Stimulated activated CD8-positive, alpha-beta memory T cell treated with anti-CD3 and anti-CD28 coated beads, Interleukin-7, amount 100 ng/mL, for 48 hours (primary cell): Measurements from ENCODE around the gene THRB.
"Not testable (repeated sequence)": the region's sequence is repeated elsewhere in the genome, so short reads cannot be mapped to it uniquely, and the experiment has no call there.

Experiments
- DNase-seq, 2 donors: peaks; one replicate each; pipeline ENCODE4 v3.0.0-alpha.2; 2020; ENCODE audit warnings: low read depth in 1 of 2; ENCODE audit errors: extremely low read depth in 1 of 2

Gene THRB

DNA sequence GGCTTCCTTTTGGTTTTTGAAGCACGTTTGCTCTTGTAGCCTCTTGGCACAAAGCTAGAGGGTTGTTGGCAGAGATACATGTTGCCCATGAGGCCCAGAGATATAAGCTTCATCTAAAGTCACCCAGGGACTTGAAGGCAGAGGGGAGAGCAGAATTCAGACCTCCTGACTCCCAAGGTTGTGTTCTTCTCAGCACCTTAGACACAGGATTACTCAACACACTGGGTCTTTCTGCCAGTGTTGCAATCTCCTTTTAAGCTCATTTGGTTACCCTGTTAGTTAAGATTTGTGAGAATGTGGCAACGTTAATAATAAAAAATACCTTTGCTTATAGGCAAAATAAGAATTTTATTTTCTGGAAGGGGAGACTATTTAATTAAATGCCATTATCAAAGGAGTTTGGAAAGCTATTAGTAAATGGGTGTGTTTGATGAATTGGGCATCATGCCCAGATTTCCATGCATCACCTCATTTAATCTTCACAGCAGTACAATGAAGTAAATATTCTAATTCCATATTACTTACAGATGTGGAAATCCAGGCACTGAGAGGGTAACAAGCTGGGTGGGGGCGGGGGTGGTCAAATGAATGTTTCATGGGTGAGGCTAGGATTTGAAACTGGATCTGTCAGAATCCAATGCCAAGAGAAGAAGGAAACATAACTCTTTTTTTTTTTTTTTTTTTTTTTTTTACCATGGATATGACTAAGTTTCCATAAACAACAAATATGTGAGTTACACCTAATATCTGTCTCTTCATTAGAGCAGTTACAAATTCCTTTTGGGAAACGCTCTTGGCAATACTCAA is 366.2 kb downstream of the THRB start:
- DNase-seq = no peak

DNA sequence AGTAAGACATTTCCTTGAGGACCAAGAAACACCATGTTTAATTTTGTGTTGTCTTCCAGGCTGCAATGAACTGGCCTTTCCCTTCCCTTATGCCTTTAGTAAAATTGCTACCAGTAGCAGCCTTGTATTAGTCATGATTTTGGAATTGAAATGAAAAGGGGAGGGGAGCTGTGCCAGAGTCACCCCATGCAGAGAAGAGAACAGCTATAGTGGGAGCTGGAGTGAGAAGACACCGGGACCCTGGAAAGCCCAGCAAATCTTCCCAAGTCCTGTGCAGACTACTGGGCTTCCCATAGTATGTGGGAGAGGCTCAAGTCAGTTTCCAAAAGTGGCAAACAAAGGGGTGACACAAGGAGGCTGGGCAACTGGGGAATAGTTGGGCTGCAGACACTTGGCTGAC is 371.1 kb downstream of the THRB start:
- no peak for DNase-seq

DNA sequence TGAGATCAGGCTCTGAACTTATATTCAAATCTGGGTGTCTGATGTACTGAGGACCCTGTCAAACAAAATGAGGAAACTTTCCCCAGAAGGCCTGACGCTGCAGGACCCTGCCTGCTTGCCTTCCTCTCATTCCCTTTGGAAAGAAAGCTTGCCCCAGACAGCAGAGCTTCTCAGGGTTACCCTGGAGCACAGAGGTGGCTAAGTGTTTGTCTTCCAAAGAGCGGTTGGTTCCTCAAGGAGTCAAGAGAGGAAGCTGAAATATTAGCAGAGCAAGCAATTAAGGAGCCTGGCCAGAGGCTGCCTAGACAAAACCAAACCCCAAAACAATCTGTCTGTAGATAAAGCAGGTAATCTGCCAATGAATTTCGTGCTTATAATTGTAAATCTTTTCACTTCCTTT is 374.2 kb downstream of the THRB start:
- DNase-seq = no peak

DNA sequence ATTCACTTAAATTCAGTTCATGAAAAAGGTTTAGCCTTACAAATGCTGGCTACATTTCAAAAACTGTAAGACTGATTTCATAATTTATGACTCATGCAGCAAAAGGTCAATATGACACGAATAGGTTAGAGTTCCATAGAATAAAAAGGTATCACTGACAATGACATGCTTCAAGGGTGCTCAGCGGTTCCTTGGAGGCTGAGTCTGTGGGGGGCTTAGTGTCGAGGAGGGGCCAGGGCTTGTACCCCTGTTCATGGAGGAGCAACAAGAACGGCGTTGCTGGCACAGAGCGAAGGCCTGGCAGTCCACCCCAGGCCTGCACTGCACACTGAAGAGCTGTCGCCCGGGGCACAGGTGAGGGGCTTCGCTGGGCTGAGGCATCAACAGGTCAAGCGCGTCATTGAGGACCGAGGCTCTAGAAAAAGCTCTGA is 375.3 kb downstream of the THRB start:
- no peak for DNase-seq

DNA sequence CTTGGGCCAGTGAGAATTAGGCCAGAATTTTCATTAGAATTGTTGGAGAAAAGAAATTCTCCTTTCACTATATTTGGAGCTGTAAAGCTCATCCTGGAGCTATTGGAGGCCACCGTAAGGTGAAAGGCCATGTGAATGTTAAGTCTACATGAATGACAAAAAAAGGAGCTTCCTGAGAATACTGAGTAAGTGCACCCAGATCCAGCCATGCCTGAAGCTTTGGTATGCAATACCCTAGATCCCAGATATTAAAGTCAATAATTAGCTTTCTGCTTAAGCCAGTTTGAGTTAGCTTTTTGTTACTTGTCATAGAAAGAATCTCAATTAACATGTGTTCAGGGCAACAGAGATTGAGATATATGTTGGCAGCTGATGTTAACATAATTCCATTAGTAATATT is 377.1 kb downstream of the THRB start:
- no peak for DNase-seq

DNA sequence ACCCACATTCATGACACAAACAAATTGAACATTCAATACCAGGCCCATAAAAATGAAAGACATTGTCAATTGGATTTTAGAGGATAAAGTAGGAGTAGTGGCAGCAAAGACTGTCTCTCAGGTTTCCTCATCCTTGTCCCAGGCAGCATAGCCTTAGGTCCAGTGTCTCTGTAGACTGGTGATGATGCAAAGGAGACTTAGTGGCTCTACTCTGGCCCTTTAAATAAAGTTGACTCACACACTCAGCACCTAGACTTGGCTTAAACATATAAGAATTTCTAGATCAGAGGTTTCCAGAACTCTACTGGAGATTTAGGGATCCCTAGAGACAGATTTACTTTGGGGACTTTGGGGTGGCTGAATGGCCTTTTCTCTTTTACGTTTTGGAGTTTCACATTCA is 382.9 kb downstream of the THRB start:
- DNase-seq = no peak

DNA sequence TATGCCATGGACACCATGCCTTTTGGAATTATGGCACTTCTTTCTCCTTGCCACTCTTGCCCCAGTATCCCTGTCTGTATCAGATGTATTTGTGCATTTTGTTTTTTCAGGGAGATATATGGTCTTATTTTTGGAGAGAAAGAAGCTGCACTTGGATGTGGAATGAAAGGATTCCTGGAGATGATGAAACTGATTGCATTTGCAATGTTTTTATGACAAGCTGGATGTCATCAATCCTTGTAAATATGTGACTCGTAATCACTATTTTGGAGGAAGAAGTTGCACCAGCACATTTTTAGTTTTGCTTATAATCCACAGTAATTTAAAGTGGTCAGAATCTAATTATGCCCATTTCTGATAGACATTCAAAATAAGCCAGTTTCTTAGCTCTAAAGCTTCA is 384.6 kb downstream of the THRB start:
- no peak for DNase-seq

DNA sequence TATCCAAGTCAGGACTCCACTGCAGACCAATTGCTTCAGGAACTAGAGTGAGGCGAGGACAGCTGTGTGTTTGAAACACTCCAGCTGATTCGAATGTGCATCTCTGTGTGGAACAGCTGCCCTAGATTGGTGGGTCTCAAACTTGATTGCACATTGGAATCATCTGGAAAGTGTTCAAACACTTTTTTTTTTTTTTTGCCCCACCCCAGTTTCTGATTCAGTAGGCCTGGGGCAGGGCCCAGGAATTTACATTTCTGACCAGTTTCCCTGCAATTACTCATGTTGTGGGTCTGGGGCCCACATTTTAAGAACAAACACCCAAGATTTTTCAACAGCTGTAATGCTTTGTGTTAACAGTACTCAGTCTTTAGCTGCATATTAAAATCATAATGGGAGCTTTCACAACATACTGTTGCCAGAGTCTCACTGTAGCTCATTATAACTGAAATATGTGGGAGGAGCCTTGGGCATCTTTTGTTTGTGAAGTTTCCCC is 392.9 kb downstream of the THRB start:
- DNase-seq = no peak

DNA sequence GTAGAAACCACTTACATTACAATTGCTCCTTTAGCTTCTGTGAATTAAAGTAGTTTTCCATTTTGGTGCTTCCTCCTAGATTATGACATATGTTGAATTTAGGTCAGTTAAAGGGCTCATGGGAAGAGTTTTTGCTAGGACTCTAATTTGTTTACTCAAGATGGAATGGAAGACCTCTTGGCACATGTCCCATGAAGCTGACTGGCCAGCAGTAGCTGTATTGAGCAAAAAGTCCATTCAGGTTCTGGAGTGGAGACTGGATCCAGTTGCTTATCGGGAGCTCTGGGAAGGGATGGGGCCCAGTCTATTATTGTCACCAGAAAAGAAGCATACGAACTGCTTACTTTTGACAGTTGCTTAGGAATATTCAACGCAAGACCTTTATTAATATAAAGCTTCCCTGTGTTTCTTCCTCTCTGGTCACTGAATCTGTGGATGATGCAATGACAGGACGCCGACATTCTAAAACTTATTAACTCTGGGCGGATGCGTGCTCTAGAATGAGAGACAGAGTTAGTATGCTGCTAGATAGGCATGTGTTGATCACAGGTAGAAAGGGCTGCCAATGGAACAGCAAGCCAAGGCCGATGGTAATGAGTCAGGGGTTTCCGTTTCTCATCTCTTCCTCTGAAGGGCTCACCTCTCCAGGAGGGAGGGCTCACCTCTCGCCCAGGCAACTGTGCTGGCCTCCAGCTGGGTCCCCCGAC is 393.8 kb downstream of the THRB start:
- DNase-seq = no peak

DNA sequence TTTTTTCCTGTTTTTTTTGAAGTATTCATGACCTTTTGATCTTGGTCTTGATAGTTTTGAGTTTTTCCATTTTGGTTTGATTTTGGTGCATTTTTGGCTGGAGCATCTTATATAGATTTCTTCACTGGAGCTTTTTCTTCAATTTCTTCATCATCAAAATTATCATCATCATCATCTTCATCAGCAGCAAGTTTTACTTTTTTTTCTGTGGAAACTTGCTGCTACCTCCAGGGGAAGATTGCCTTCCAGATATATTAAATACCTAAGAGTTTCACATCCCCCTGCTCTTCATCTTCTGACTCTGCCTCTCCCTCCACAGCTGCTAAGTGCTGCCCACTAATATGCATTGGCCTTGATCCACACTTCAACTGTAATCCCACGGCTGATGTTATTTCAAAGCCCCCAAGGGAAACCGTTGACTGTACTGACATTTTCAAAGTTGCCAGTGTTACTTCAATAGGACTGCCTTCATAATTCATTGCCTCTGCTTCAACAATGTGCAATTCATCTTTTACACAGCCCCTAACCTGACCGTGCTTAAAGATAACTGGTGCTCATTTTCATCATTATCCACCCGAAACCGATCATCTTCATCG is 397.9 kb downstream of the THRB start:
- no peak for DNase-seq

DNA sequence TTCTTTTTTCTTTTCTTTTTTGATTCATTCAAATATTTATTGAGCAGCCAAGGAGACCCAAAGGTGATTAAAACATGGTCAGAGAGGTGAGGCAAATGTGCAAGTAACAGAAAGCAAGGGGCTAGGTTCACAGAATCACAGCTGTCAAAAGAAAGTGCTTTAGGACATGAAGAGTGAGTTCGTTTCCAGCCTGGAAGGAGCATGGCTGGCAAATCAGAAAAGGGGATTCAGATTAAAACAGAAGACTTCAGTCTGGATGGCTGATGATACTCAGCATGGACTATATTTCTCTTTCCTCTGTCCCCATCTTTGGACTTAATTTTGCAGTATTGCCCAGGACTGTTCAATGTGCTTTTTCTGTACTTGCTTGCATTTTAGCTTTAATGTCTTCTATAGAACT is 398.4 kb downstream of the THRB start:
- no peak for DNase-seq

DNA sequence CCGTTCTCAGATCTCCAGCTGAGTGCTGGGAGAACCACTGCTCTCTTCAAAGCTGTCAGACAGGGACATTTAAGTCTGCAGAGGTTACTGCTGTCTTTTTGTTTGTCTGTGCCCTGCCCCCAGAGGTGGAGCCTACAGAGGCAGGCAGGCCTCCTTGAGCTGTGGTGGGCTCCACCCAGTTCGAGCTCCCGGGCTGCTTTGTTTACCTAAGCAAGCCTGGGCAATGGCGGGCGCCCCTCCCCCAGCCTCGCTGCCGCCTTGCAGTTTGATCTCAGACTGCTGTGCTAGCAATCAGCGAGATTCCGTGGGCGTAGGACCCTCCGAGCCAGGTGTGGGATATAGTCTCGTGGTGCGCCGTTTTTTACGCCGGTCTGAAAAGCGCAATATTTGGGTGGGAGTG is 399.8 kb downstream of the THRB start:
- not testable (repeated sequence) for DNase-seq

DNA sequence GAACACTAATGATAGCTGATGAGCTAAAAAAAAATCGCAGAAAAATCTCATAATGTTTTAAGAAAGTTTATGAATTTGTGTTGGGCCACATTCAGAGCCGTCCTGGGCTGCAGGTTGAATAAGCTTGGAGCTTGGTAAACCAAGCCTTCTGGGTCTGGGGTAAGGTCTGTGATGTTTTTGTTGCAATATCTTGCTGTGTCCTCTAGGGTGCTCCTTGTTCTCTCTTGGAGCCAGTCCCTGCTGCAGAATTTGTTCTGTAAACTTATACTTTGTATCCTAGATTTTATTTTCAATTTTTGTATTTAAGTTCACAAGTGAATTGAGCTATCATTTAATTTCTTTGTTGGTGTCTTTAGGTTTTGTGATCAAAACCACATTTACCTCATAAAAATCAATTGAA is 405.9 kb downstream of the THRB start:
- no peak for DNase-seq

DNA sequence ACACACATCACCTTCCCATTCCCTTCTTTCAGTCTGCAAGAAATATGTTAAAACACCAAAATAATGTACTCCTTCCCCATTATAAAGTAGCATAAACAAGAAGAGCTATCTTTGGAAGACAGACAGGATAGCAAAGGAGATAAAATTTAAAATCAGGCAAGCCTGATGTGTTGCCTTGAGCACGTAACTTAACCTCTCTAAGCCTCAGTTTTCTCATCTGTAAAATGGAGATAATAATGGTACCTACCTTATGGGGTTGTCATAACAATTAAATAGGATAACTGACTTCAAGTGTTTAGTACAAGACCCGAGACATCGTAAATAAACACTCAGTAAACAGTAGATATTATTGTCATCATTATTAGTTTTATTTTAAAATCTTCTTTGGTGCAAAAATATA is 407.2 kb downstream of the THRB start:
- no peak for DNase-seq

DNA sequence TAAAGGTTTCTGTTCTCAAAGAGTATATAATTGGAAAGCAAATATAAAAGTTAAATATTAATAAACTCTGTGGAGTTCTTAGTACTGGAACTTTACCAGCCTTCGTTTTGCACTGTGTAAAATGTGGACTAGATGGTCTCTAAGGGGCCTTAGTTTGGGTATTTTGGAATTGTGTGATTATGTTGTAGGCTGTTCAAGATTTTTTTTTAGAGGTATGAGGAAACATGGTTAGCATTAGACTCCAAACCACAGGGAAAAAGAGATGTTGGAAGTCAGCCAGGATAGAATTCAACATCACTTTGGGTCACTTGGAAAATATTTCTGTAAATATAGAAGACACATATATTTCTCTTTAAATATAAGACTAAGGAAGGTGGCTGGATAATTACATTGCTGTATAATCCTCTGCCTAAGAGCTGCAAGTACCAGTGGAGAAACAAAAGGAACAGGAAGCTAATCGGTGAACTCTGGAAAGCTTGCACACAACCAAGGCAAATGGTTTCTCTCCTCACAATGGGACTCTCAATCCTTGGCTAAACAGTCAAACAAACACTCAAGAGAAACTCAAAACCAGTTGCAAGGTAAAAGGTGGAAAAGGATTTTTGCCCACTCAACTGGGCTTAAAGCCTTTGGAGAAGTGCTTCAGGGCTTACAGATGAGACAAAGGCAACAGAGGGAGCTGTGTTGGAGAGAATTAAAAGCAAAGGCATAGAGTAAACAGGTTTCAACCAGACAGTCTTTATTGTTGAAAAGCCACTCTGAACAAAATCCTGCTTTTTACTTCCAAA is 407.8 kb downstream of the THRB start:
- no peak for DNase-seq

DNA sequence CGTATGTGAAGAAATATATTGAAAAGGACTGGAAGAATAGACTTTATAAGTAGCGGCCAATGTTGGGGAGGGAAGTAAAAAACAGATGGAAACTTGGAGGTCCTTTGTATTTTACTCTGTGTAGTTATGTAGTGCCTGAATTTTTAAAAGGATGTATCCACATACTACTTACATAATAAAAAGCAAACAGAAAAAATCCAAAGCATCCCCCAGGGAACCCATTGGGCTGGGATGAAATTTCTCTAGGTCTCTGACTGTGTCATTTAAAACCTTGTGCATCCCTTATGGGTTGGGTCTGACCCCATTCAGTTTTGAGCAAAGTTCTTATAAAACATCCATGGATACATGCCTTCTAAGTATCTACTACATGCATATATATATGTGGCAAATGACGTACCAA is 408.4 kb downstream of the THRB start:
- no peak for DNase-seq

DNA sequence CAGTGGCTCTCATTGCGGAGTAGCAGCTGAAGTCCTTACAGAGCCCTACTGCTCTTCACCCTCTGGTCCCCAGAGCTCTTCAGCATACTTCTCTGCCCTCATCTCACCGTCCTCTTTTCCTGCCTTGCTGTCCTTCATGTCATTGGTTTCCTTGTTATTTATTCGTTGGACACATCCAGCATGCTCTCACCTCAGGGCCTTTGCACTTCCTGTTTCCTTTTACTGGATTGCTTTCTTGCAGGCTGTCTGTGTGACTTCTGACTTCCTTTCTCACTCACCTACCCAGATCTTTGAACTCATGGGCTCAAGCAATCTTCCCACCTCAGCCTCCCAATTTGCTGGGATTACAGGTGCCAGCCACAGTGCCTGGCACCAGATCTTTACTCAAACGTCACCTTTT is 422.5 kb downstream of the THRB start:
- DNase-seq = no peak

DNA sequence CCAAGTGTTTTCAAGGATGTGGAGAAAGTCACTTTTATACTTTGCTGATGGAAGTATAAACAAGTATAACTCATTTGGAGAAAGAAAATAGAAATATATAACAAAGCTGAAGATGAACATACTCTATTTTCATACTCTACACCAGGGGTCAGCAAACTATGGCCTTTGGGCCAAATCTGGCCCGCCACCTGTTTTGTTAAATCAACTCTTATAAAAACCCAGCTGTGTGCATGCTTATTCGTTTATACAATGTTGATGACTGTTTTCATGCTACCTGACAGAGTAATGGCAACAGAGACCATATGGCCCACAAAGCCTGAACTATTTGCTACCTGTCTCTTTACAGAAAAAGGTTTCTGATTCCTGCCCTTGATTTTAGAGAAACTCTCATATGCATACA is 425.6 kb downstream of the THRB start:
- DNase-seq = no peak

DNA sequence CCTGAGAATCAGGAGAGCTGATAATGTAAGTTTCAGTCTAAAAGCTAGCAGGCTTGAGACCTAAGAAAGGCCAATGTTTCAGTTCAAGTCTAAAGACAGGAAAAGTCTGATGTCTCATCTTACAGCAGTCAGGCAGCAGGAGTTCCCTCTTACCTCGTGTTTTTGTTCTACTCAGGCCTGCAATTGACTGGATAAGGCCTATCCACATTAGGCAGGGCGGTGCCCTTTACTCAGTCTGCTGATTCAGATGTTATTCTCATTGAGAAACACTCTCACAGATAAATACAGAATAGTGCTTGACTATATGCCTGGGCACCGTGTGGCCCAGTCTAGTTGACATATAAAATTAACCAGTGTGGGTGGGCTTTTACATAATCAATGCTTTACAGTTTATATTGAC is 427.2 kb downstream of the THRB start:
- DNase-seq = no peak
